Retinal pigment epithelial cell (primary cell): ENCODE data around the gene ARHGAP26.

Experiments
- DNase-seq: peaks from one replicate; pipeline ENCODE4 v3.0.0-alpha.2; 2010; ENCODE audit warnings: low read depth
- H3K4me3 ChIP-seq: 2 replicates; pipeline ENCODE4 v1.5.1; 2011; ENCODE audit warnings: mild to moderate bottlenecking, low read length, control low read depth, moderate library complexity
- CTCF ChIP-seq: conservative IDR thresholded peaks from 2 replicates; pipeline ENCODE4 v1.5.1; 2011; ENCODE audit warnings: low read depth, low read length, control low read depth, inconsistent platforms

The ARHGAP26 gene

GRCh38 chr5:142870532-142871362, 100.6 kb downstream of the ARHGAP26 start:
- no peak overlapping the region for H3K4me3 ChIP-seq
- no peak for TF ChIP-seq CTCF
- no peak for DNase-seq

- DNase-seq, result no peak
- no peak for TF ChIP-seq CTCF
Observed at GRCh38 chr5:142871363-142872193, 101.4 kb downstream of the ARHGAP26 start.

GRCh38 chr5:142872217-142872616, 102.0 kb downstream of the ARHGAP26 start:
- no peak for TF ChIP-seq CTCF
- no peak overlapping the region for H3K4me3 ChIP-seq
- DNase-seq, result no peak

More at GRCh38 chr5:142871363-142872193, 101.4 kb downstream of the ARHGAP26 start:
- H3K4me3 ChIP-seq, result no peak overlapping the region

- TF ChIP-seq CTCF, result no peak
- no peak overlapping the region for H3K4me3 ChIP-seq
- DNase-seq, result no peak
Observed at GRCh38 chr5:142872795-142873194, 102.6 kb downstream of the ARHGAP26 start.

- H3K4me3 ChIP-seq, result no peak overlapping the region
- DNase-seq, result no peak
- peak; percentile 8 for TF ChIP-seq CTCF
Observed at GRCh38 chr5:142873831-142874230, 103.7 kb downstream of the ARHGAP26 start.

GRCh38 chr5:142874540-142874939, 104.4 kb downstream of the ARHGAP26 start:
- TF ChIP-seq CTCF, result no peak
- H3K4me3 ChIP-seq, result no peak overlapping the region
- DNase-seq, result no peak

GRCh38 chr5:142875936-142876335, 105.8 kb downstream of the ARHGAP26 start:
- no peak for DNase-seq
- TF ChIP-seq CTCF, result no peak
- H3K4me3 ChIP-seq, result no peak overlapping the region
